Large intestine (tissue), 3 donors: ENCODE results near the gene GABRR3. TPM values are rescaled to one million over a fixed set of nuclear protein-coding genes. Genes with fewer than 3 reads are reported as not detected.

Source experiments
- DNase-seq, 2 donors: peaks; one replicate each; pipeline versions ENCODE4 v3.0.0 to v3.0.0-alpha.2; 2013
- H3K27ac ChIP-seq: one replicate; pipeline ENCODE4 v1.5.1; 2013; ENCODE audit warnings: low read length
- H3K27me3 ChIP-seq: 2 replicates; pipeline ENCODE4 v1.6.1; 2013; ENCODE audit warnings: low read length; ENCODE audit not compliant: control insufficient read depth, insufficient read depth
- H3K36me3 ChIP-seq: 2 replicates; pipeline ENCODE4 v1.6.1; 2013; ENCODE audit warnings: low read length; ENCODE audit not compliant: control insufficient read depth, insufficient read depth
- H3K4me1 ChIP-seq: one replicate; pipeline ENCODE4 v1.6.1; 2013; ENCODE audit warnings: low read length; ENCODE audit not compliant: control insufficient read depth, insufficient read depth
- H3K4me3 ChIP-seq: one replicate; pipeline ENCODE4 v1.5.1; 2013; ENCODE audit warnings: low read length
- H3K9me3 ChIP-seq: one replicate; pipeline ENCODE4 v1.6.1; 2013; ENCODE audit warnings: mild to moderate bottlenecking, low read depth, low read length, moderate library complexity; ENCODE audit not compliant: control insufficient read depth
- WGBS: methylation state at CpG from one replicate; pipeline ENCODE4 v1.1.5; 2013; ENCODE audit warnings: low lambda C conversion rate; ENCODE audit not compliant: insufficient coverage; 5-methylcytosine and 5-hydroxymethylcytosine counted together
- polyA plus RNA-seq: library from polyadenylated mRNA; unstranded; fragments of 120-200 nt; gene quantifications from one replicate; pipeline ENCODE4 v1.2.1, GENCODE V29; 2013

The GABRR3 gene
- polyA plus RNA-seq, 1 donor, result not detected

DNA sequence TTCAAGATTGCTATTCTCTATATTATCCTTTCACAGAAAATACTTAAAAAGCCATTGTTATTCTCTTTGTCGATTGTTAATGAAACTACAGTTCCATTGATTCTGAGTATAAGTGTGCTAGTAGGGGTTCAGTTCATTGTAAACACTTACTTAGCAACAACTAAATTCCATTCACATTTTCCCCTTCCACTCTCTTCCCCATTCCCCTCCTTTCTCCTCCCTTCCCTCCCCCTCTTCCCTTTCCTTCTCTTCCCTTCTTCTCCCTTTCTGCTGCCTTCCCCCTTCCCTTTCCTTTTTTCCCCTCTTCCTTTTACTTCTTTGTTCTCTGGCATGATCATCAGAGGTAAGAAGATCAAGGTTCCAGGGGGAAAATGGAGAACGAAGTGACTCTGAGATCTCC is 41.6 kb downstream of the GABRR3 start:
- no peak for DNase-seq
- no CpG with 5 or more reads among the region's 2 CpGs for WGBS
- no peaks in the 10 kb centered on the region for H3K27me3 ChIP-seq
- H3K4me1 ChIP-seq, result no peaks in the 10 kb centered on the region
- no peak overlapping the region for H3K4me3 ChIP-seq
- no peaks in the 10 kb centered on the region for H3K36me3 ChIP-seq
- peaks cover 9% of the 10 kb centered on the region for H3K9me3 ChIP-seq
- H3K27ac ChIP-seq, result no peak overlapping the region

DNA sequence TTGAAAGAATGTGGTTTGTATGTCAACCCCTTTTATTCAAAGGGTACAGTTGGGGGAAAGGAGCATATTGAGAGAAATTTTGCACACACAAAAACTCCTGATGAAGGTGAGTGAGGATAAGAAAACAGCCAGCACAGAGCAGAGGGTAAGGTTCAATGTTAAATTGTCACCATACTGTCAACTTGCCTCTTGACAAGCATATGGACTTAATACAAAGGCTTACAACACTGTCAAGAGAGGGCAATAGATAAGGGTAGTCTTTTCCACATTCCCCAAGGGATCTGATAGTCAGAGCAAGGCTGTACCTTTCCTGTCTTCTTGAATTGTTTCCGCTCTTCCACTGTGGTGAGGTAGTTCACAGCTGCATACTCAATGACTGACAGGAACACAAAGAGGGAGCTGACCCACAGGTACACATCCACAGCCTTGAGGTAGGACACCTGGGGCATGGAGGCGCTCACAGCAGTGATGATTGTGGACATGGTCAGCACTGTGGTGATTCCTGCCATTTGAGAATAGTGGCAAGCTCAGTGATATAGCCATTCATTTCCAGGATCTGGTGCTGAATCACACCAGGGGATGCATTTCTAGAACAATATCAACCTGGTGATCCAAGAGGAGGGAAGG is 42.5 kb downstream of the GABRR3 start:
- Histone ChIP-seq H3K4me3 (no peak overlapping the region), H3K27ac (no peak overlapping the region), H3K4me1 (no peaks in the 10 kb centered on the region), H3K36me3 (no peaks in the 10 kb centered on the region), H3K9me3 (peaks cover 10% of the 10 kb centered on the region), H3K27me3 (no peaks in the 10 kb centered on the region)
- DNase-seq, result no peak
- WGBS, result no CpG with 5 or more reads among the region's 2 CpGs

DNA sequence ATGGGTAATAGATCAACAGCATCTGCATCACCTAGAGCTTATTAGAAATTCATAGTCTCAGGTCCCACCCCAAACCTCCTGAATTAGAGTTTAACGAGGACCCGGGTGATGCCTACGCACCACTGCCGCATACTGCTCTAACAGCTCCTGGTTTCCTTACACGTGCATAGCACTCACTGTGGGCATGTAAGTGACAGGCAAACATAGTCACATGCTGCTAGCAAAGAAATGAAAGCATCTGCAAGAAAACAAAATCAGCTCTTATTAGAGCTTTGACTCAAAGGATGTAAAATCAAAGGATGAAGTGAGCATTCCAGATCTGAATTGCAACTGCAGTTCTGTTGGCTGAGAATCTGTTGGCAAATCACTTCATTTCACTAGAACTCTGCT is 43.8 kb downstream of the GABRR3 start:
- no CpG with 5 or more reads among the region's 5 CpGs for WGBS
- H3K36me3 ChIP-seq, result no peaks in the 10 kb centered on the region
- H3K9me3 ChIP-seq, result peaks cover 10% of the 10 kb centered on the region
- H3K27ac ChIP-seq, result no peak overlapping the region
- H3K4me1 ChIP-seq, result no peaks in the 10 kb centered on the region
- no peak for DNase-seq
- H3K4me3 ChIP-seq, result no peak overlapping the region
- H3K27me3 ChIP-seq, result no peaks in the 10 kb centered on the region

DNA sequence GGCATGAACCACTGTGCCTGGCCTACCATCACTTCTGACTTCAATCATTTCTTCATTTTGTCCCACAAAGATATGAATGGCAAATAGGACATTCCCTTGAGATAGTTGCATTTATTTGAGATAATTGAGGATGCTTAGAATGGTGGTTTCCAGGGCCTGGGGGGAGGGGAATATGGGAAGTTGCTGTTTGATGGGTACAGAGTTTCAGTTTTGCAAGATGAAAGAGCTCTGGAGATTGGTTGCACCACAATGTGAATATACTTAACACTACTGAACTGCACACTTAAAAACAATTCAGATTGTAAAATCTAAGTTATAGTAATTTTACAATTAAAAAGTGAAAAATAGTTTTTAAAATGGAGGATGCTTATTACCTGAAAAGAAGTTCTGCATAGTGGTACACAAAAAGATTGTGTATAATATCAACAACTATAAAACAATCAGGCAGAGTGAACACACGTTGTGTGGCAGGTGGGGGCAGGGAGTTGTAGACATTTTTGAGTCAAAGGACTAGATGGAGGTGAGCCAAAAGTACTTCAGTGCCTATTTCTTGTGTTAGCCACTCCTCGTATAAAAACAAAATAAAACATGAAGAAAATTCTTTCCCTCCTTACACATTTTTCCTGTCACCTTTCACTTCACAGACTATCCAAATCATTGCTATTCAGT is 44.4 kb downstream of the GABRR3 start:
- H3K27ac ChIP-seq, result no peak overlapping the region
- no peaks in the 10 kb centered on the region for H3K27me3 ChIP-seq
- no peak overlapping the region for H3K4me3 ChIP-seq
- 83% methylated on average over 1 of the region's 2 CpGs for WGBS
- no peaks in the 10 kb centered on the region for H3K4me1 ChIP-seq
- peaks cover 10% of the 10 kb centered on the region for H3K9me3 ChIP-seq
- H3K36me3 ChIP-seq, result no peaks in the 10 kb centered on the region
- DNase-seq, result no peak

DNA sequence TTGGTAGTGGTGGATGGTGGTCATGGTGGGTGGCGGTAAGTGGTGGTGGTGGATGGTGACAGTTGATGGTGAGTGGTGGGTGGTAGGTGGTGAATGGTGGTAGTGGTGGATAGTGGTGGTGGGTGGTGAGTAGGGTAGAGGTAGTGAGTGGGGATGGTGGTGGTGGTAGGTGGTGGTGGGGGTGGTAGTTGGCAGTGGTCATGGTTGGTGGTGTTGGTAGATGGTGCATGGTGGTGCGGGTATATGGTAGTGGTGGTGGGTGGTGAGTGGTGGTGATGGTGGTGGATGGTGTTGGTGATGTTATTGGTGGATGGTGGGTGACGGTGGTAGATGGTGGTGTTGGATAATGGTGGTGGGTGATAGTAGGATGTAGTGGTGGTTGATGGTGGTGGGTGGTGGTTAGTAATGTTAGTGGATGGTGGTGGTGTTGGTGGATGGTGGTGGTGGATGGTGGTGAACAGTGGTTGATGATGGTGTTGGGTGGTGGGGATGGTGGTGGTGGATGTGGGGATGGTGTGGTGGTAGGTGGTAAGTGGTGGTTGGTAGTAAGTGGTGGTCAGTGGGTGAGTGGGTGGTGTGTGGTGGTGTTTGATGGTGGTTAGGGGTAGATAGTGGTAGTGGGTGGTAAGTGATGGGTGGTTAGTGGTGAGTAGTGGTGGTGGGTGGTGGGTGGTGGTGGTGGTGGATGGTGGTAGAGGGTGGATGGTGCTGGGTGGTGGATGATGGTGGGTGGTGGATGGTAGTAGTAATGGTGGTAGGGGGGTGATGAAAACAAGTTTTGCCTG is 46.1 kb downstream of the GABRR3 start:
- Histone ChIP-seq H3K9me3 (peaks cover 10% of the 10 kb centered on the region), H3K4me3 (no peak overlapping the region), H3K27me3 (no peaks in the 10 kb centered on the region), H3K4me1 (no peaks in the 10 kb centered on the region), H3K27ac (no peak overlapping the region), H3K36me3 (no peaks in the 10 kb centered on the region)
- no peak for DNase-seq
- 100% methylated on average over 1 of the region's 3 CpGs for WGBS

DNA sequence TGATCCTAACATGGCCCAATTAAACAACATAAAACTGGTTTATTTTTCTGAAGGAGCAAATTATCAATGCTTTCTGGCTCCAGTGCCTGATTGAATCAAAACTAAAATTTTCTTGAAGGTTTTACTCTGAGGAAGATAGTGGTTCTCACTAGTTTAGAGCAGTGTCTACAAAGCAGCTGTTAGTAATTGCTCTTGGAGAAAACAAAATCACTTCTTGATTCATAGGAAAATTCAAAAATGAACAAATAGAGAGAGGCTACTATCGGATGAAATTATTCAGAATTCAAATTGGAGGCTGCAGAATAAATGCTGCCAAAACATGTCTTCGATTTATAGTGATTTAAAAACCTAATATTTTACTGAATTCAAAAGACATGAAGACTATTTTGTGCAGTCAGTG is 47.8 kb downstream of the GABRR3 start:
- H3K9me3 ChIP-seq, result peaks cover 10% of the 10 kb centered on the region
- 100% methylated on average over 2 of the region's 2 CpGs for WGBS
- no peaks in the 10 kb centered on the region for H3K27me3 ChIP-seq
- no peak overlapping the region for H3K4me3 ChIP-seq
- no peaks in the 10 kb centered on the region for H3K4me1 ChIP-seq
- DNase-seq, result no peak
- H3K36me3 ChIP-seq, result no peaks in the 10 kb centered on the region
- no peak overlapping the region for H3K27ac ChIP-seq

DNA sequence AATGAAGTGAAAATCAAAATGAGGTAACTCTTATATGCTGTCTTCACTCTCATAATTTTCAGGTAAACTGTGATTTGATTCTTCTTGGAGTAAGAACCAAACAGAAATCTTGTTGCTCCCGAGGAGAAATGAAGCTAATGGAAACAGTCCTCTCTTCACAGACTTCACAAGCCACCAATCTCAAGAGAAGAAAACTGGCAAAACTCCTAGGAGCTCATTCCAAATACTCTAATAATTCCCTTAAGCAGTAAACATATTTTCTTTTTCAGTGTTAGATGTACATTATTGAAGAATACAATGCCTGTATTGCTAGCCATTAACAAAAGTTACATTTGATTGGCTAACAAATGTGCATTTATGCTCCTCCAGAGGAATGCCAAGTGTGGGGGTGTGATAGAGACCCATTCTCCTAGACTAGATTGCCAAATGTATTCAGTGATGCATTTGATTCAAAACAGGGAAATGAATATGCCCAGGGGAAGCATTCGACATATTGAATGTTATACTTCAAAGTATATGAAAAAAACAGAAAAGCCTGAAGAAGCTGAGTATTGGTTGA is 51.1 kb downstream of the GABRR3 start:
- H3K9me3 ChIP-seq, result peaks cover 6% of the 10 kb centered on the region
- DNase-seq, result no peak

DNA sequence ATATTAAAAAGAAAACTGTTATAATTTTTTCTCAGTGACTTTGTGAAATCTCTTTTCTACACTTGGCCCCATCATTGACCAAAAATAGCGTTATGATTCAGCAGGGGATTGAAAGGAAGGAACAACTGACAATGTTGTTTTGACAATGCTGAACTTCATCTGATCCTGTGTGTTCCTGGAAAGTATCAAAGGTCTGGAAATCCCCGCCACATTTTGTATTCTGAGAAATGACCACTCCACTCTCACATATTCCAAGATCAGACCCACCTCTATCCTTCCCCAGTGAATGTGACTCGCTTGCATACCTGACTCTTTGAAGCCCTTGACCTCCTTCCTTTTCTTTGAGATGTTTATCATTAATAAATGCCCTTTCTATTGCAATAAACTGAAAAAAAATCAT is 53.2 kb downstream of the GABRR3 start:
- Histone ChIP-seq H3K36me3 (no peaks in the 10 kb centered on the region), H3K27me3 (no peaks in the 10 kb centered on the region), H3K4me3 (no peak overlapping the region), H3K27ac (no peak overlapping the region), H3K4me1 (no peaks in the 10 kb centered on the region), H3K9me3 (no peaks in the 10 kb centered on the region)
- WGBS, result 20% methylated on average over 1 of the region's 3 CpGs
- DNase-seq, result no peak

More for the DNA sequence above, 51.1 kb downstream of the GABRR3 start:
- Histone ChIP-seq H3K4me1 (no peaks in the 10 kb centered on the region), H3K27ac (no peak overlapping the region), H3K27me3 (no peaks in the 10 kb centered on the region), H3K4me3 (no peak overlapping the region), H3K36me3 (no peaks in the 10 kb centered on the region)
- WGBS, result 86% methylated on average over 1 of the region's 2 CpGs

DNA sequence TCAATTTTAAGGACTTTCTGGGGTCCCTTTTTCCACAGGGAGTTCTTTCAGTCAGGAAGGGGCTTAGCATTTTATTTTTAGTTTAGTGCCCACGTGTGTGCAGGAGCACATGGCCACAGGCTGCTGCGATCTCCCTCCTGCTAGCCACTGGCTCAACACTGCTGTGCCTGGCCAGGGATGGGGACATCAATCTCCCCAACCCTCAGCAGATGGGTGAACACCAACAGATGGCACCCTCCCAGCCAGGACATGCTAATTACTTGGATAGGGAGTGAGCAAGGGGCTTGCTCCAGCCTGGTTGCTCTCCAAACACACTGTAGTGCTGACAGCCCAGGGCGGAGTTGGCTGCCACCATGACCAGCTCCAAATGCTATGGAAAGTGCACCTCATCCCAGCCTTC is 55.5 kb downstream of the GABRR3 start:
- WGBS, result no CpG with 5 or more reads among the region's 3 CpGs
- Histone ChIP-seq H3K4me3 (no peak overlapping the region), H3K27me3 (no peaks in the 10 kb centered on the region), H3K36me3 (no peaks in the 10 kb centered on the region), H3K27ac (no peak overlapping the region), H3K9me3 (no peaks in the 10 kb centered on the region), H3K4me1 (no peaks in the 10 kb centered on the region)
- DNase-seq, result no peak

DNA sequence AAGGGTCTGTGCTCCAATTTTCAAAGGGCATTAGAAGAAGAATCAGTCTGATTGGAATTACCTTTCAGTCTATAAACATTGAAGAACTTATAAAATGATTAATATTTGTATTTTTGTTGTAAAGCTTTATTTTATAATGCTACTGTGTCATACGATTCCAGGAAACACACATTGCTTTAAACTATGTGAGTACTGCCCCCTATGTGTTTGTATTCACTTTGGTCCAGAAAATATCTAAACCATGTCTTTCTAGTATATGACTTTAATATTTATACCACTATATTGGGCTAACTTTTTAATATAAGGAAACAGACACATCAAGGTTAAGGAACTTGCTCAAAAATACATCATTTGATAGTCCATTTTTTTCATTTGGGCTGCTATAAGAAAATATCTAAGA is 59.6 kb downstream of the GABRR3 start:
- Histone ChIP-seq H3K4me1 (peaks cover 11% of the 10 kb centered on the region), H3K36me3 (no peaks in the 10 kb centered on the region), H3K9me3 (no peaks in the 10 kb centered on the region), H3K27ac (no peak overlapping the region), H3K4me3 (no peak overlapping the region), H3K27me3 (no peaks in the 10 kb centered on the region)
- WGBS, result no CpG with 5 or more reads among the region's 1 CpG
- no peak for DNase-seq
